Activated CD8-positive, alpha-beta memory T cell treated with anti-CD3 and anti-CD28 coated beads, Interleukin-2, amount 50 U/mL, for 1 hour (primary cell): ENCODE results near the gene WFDC10B.
"Not testable (repeated sequence)": the region's sequence is repeated elsewhere in the genome, so short reads cannot be mapped to it uniquely, and the experiment has no call there.

ENCODE experiments used
- DNase-seq: peaks from one replicate; pipeline ENCODE4 v3.0.0-alpha.2; 2020; ENCODE audit errors: extremely low read depth

WFDC10B gene

GRCh38 chr20:45704969-45705637 is at the start of gene WFDC10B:
Gene WFDC10B (minus strand): TSS chr20:45705019. CDS start chr20:45685992, 19,027 bp downstream.
- DNase-seq: no peak

- DNase-seq: no peak
Observed at GRCh38 chr20:45752746-45753145, 47.9 kb upstream of the WFDC10B start.

GRCh38 chr20:45751721-45752120 is 46.9 kb upstream of the WFDC10B start:
- no peak for DNase-seq

- no peak for DNase-seq
Observed at GRCh38 chr20:45745015-45745414, 40.2 kb upstream of the WFDC10B start.

- no peak for DNase-seq
Observed at GRCh38 chr20:45742596-45742995, 37.8 kb upstream of the WFDC10B start.

- no peak for DNase-seq
Observed at GRCh38 chr20:45735988-45736387, 31.2 kb upstream of the WFDC10B start.

GRCh38 chr20:45735552-45735951 is 30.7 kb upstream of the WFDC10B start:
- DNase-seq: no peak

GRCh38 chr20:45732199-45732598 is 27.4 kb upstream of the WFDC10B start:
- DNase-seq: no peak

- no peak for DNase-seq
Observed at GRCh38 chr20:45727044-45727443, 22.2 kb upstream of the WFDC10B start.

GRCh38 chr20:45725134-45725533 is 20.3 kb upstream of the WFDC10B start:
- no peak for DNase-seq

GRCh38 chr20:45722047-45722446 is 17.2 kb upstream of the WFDC10B start, which contains the start of gene SPINT4:
Gene SPINT4 (plus strand): TSS chr20:45722347. CDS start chr20:45722368, 21 bp downstream.
- DNase-seq: no peak

GRCh38 chr20:45716141-45716688 is 11.4 kb upstream of the WFDC10B start:
- not testable (repeated sequence) for DNase-seq

GRCh38 chr20:45701873-45702272 is 2.9 kb downstream of the WFDC10B start, which contains the start of gene WFDC13:
Gene WFDC13 (plus strand): TSS chr20:45702038. CDS start chr20:45702124, 86 bp downstream.
- no peak for DNase-seq

- DNase-seq: no peak
Observed at GRCh38 chr20:45701104-45701503, 3.7 kb downstream of the WFDC10B start.

GRCh38 chr20:45695496-45695895 is 9.3 kb downstream of the WFDC10B start:
- no peak for DNase-seq

- not testable (repeated sequence) for DNase-seq
Observed at GRCh38 chr20:45693346-45693745, 11.5 kb downstream of the WFDC10B start.

GRCh38 chr20:45685896-45686295 is 18.9 kb downstream of the WFDC10B start:
- no peak for DNase-seq

- DNase-seq: no peak
Observed at GRCh38 chr20:45679650-45680049, 25.2 kb downstream of the WFDC10B start.

- no peak for DNase-seq
Observed at GRCh38 chr20:45672765-45673164, 32.1 kb downstream of the WFDC10B start.

GRCh38 chr20:45670139-45670538 is 34.7 kb downstream of the WFDC10B start, which contains the start of gene WFDC11:
Gene WFDC11 (minus strand): TSS chr20:45670239. CDS start chr20:45650600, 19,639 bp downstream.
- no peak for DNase-seq

GRCh38 chr20:45657038-45657437 is 47.8 kb downstream of the WFDC10B start:
- DNase-seq: not testable (repeated sequence)

- not testable (repeated sequence) for DNase-seq
Observed at GRCh38 chr20:45651726-45652125, 53.1 kb downstream of the WFDC10B start.

GRCh38 chr20:45649312-45649863 is 55.4 kb downstream of the WFDC10B start:
- no peak for DNase-seq
